ENCODE results near the gene MEGF8.

DNA sequence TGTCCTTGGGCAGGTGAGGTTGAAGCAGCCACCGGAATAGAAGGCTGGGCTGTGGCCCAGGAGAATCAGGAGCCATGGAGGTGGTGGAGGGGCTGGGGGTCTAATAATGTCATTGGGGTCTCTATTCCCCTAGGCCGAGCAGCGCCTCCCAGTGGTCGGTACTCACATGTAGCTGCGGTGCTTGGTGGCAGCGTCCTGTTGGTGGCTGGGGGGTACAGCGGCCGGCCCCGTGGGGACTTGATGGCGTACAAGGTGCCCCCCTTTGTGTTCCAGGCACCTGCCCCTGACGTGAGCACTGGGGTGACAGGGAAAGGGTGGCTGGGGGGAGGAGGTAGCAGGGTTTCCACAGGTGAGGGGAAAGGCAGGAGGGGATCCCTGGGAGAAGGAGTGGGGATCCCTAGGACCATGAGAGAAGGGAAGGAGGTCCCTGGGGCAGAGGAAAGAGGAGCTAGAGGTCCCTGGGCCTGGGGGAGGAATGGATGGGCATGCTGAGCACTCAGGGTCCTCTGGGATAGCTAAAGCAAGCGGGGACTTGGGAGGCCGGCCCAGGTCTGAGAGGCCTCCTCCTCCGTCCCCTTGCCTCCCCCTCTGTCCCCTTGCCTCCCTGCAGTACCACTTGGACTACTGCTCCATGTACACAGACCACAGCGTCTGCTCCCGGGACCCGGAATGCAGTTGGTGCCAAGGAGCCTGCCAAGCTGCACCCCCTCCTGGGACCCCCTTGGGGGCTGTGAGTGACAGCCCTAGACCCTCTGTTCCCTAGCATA lies 18.1 kb downstream of the MEGF8 start:
- no peak for TF ChIP-seq ZFX (IDR thresholded peaks at IDR 0.05; ENCODE audit: borderline replicate concordance)
- TF ChIP-seq, protein P1, sequence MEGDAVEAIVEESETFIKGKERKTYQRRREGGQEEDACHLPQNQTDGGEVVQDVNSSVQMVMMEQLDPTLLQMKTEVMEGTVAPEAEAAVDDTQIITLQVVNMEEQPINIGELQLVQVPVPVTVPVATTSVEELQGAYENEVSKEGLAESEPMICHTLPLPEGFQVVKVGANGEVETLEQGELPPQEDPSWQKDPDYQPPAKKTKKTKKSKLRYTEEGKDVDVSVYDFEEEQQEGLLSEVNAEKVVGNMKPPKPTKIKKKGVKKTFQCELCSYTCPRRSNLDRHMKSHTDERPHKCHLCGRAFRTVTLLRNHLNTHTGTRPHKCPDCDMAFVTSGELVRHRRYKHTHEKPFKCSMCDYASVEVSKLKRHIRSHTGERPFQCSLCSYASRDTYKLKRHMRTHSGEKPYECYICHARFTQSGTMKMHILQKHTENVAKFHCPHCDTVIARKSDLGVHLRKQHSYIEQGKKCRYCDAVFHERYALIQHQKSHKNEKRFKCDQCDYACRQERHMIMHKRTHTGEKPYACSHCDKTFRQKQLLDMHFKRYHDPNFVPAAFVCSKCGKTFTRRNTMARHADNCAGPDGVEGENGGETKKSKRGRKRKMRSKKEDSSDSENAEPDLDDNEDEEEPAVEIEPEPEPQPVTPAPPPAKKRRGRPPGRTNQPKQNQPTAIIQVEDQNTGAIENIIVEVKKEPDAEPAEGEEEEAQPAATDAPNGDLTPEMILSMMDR (IDR thresholded peaks at IDR 0.05): peak; percentile 50

Measured in 22Rv1 (cell line).